ENCODE data around the gene SF1. TPM values are rescaled to one million over a fixed set of nuclear protein-coding genes. Genes with fewer than 3 reads are reported as not detected.
A peak's percentile ranks its signal among the peaks of the same experiment; 100 is the strongest.

Gene SF1
- total RNA-seq, 1 donor from 2014 or later, result 533 TPM

GRCh38 chr11:64802370-64803157 lies 24.2 kb upstream of the SF1 start:
- Mint-ChIP-seq H3K4me1 (peaks cover 10% of the 10 kb centered on the region), H3K9me3 (no peaks in the 10 kb centered on the region), H3K27ac (no peak overlapping the region), H3K36me3 (peaks cover 13% of the 10 kb centered on the region), H3K27me3 (ENCODE audit: low read depth) (no peaks in the 10 kb centered on the region), H3K4me3 (peak overlapping the region; percentile 65)
- DNase-seq (ENCODE audit: low spot score in 2 of 2, unreplicated experiment in 2 of 2), result no peak
- TF ChIP-seq CTCF (IDR thresholded peaks at IDR 0.05; ENCODE audit: unreplicated experiment), result no peak

DNA sequence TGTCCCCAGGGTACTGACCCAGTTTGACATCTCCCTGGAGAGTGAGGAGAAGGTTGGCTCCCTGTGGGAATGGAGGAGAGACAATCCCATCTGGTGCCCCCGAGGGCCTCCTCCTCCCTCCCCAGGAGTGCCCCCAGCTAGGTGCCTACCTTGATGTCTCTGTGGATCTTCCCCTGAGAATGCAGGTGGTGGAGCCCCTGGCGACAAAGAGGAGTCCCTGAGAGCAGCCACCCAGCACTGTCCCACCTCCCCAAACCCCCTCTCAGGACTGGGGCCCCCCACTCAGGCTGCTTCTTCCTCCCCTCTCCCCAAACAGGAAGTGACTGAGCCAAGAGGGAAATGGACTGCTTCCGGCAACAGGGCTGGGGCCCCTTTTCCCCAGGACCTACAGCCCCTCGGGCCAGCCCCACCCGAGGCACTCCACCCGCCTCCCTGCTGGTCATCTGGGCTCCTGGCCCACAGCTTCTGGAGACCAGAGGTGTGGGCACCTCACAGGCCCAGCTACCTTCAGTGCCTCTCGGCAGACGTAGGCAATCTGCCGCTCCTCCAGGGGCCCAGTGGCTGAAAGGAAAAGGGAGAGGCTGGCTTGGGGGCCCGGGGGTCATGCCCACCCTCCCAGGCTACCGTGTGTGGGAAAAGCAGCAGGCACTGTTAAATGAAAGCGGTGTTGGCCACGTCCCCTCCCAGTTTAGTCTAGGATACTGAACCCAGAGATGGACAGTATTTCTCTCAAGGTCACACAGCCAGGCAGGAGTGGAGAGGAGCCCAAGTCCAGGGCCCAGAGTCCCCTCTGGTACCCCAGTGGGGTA lies 23.4 kb upstream of the SF1 start:
- H3K4me3 Mint-ChIP-seq, result peak overlapping the region; percentile 65

DNA sequence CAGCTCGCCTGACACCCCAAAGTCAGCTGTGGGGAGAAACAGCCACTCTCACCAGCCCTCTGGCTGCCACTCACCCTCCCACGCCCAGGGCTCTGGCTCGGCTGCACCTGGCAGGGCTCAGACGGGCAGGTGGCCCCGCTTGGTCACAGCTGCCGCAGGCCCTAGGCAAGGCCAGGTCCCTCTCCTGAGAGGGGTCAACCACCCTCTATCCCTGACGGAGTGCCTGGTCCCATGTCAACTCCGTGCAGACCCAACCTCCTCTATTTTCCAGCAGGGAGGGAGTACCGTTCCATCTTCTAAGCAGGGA lies 22.8 kb upstream of the SF1 start:
- Mint-ChIP-seq H3K27ac (peak overlapping the region; percentile 53), H3K36me3 (peaks cover 6% of the 10 kb centered on the region), H3K27me3 (ENCODE audit: low read depth) (no peaks in the 10 kb centered on the region), H3K4me1 (peaks cover 10% of the 10 kb centered on the region), H3K4me3 (peak overlapping the region; percentile 65), H3K9me3 (no peaks in the 10 kb centered on the region)
- TF ChIP-seq CTCF (IDR thresholded peaks at IDR 0.05; ENCODE audit: unreplicated experiment), result no peak
- no peak for DNase-seq (ENCODE audit: low spot score in 2 of 2, unreplicated experiment in 2 of 2)

More for the DNA sequence above, 23.4 kb upstream of the SF1 start:
- H3K36me3 Mint-ChIP-seq, result peaks cover 10% of the 10 kb centered on the region
- peak overlapping the region; percentile 53 for H3K27ac Mint-ChIP-seq
- TF ChIP-seq CTCF (IDR thresholded peaks at IDR 0.05; ENCODE audit: unreplicated experiment), result no peak
- H3K4me1 Mint-ChIP-seq, result peaks cover 10% of the 10 kb centered on the region
- no peak for DNase-seq (ENCODE audit: low spot score in 2 of 2, unreplicated experiment in 2 of 2)
- no peaks in the 10 kb centered on the region for H3K27me3 Mint-ChIP-seq (ENCODE audit: low read depth)
- H3K9me3 Mint-ChIP-seq, result no peaks in the 10 kb centered on the region

GRCh38 chr11:64800303-64801157 lies 22.2 kb upstream of the SF1 start:
- no peak for TF ChIP-seq CTCF (IDR thresholded peaks at IDR 0.05; ENCODE audit: unreplicated experiment)
- Mint-ChIP-seq H3K4me3 (peak overlapping the region; percentile 65), H3K9me3 (no peaks in the 10 kb centered on the region), H3K27me3 (ENCODE audit: low read depth) (no peaks in the 10 kb centered on the region), H3K36me3 (peaks cover 5% of the 10 kb centered on the region), H3K27ac (peak overlapping the region; percentile 53), H3K4me1 (peaks cover 10% of the 10 kb centered on the region)
- DNase-seq (ENCODE audit: low spot score in 2 of 2, unreplicated experiment in 2 of 2), result no peak

DNA sequence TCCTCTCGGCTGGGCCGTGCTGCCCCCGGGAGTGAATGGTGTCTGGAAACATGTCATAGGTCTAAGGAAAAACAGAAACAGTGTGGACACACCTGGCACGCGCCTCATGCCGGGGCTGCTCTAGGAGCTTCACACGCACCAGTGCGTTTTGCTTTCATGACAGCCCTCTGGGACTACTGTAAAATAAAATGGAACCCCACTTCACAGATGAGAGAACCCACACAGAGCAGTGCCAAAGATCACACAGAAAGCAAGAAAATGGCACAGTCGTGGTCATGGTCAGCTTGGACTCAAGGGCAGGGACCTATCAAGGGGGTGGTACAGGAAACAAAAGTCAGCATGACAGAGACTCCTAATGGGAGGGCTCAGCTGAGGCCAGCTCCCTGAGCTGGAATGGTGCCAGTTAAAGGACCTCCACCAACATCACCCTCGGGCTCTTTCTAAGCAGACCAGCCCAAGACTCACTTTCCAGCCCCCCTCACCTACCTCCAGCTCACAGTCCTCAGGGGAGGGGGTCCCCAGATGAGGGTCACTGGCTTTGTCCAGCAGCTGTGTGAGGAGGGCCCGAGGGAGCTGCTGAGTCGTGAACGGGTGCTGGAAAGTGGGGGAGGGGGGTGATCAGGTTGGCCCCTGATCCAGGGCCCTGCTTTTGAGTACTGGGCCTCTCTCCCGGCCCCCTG lies 21.4 kb upstream of the SF1 start:
- Mint-ChIP-seq H3K36me3 (peaks cover 4% of the 10 kb centered on the region), H3K4me3 (no peak overlapping the region), H3K27ac (peak overlapping the region; percentile 54), H3K27me3 (ENCODE audit: low read depth) (no peaks in the 10 kb centered on the region), H3K9me3 (no peaks in the 10 kb centered on the region), H3K4me1 (peaks cover 10% of the 10 kb centered on the region)
- no peak for DNase-seq (ENCODE audit: low spot score in 2 of 2, unreplicated experiment in 2 of 2)
- TF ChIP-seq CTCF (IDR thresholded peaks at IDR 0.05; ENCODE audit: unreplicated experiment), result no peak
